ENCODE data around the gene TAOK2.

The TAOK2 gene

GRCh38 chr16:29940656-29941055, 33.0 kb upstream of the TAOK2 start:
- no peak for TF ChIP-seq CTCF (IDR thresholded peaks at IDR 0.05; ENCODE audit: insufficient read depth, low read depth, low read length, missing control alignments)
- no peak overlapping the region for H3K4me3 ChIP-seq (ENCODE audit: low read depth, low read length)
- no peak for DNase-seq (ENCODE audit: low read depth)

GRCh38 chr16:29943846-29944799, 29.5 kb upstream of the TAOK2 start:
- no peak for TF ChIP-seq CTCF (IDR thresholded peaks at IDR 0.05; ENCODE audit: insufficient read depth, low read depth, low read length, missing control alignments)
- no peak overlapping the region for H3K4me3 ChIP-seq (ENCODE audit: low read depth, low read length)
- no peak for DNase-seq (ENCODE audit: low read depth)

- DNase-seq (ENCODE audit: low read depth): no peak
- no peak for TF ChIP-seq CTCF (IDR thresholded peaks at IDR 0.05; ENCODE audit: insufficient read depth, low read depth, low read length, missing control alignments)
- no peak overlapping the region for H3K4me3 ChIP-seq (ENCODE audit: low read depth, low read length)
These were observed 25.8 kb upstream of the TAOK2 start for GRCh38 chr16:29947897-29948296.

GRCh38 chr16:29950806-29951461, 22.7 kb upstream of the TAOK2 start:
- H3K4me3 ChIP-seq (ENCODE audit: low read depth, low read length): no peak overlapping the region
- TF ChIP-seq CTCF (IDR thresholded peaks at IDR 0.05; ENCODE audit: insufficient read depth, low read depth, low read length, missing control alignments): no peak
- DNase-seq (ENCODE audit: low read depth): no peak

- no peak for TF ChIP-seq CTCF (IDR thresholded peaks at IDR 0.05; ENCODE audit: insufficient read depth, low read depth, low read length, missing control alignments)
- no peak overlapping the region for H3K4me3 ChIP-seq (ENCODE audit: low read depth, low read length)
- no peak for DNase-seq (ENCODE audit: low read depth)
These were observed 21.9 kb upstream of the TAOK2 start for GRCh38 chr16:29951625-29952365.

- DNase-seq (ENCODE audit: low read depth): no peak
- no peak overlapping the region for H3K4me3 ChIP-seq (ENCODE audit: low read depth, low read length)
- no peak for TF ChIP-seq CTCF (IDR thresholded peaks at IDR 0.05; ENCODE audit: insufficient read depth, low read depth, low read length, missing control alignments)
These were observed 14.9 kb upstream of the TAOK2 start for GRCh38 chr16:29958756-29959155.
